ENCODE measurements around the gene USP32.

Gene USP32

DNA sequence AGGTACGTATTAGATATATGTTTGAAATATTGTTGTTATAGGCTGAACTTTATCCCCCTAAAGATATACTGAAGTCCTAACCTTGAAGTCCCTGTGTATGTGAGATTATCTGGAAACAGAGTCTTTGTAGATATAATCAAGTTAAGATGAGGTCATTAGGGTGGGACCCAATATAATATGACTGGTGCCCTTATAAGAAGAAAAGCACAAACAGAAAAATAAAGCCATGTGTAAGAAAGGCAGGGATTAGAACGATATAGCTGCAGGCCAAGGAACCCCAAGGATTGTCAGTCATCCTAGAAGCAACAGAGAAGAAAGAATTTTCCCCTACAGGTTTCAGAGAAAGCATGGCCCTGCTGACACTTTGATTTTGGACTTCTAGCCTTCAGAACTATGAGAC lies 95.8 kb downstream of the USP32 start:
- Histone ChIP-seq H3K36me3 (ENCODE audit: insufficient read depth, low read length) (peaks cover 16% of the 10 kb centered on the region; the same call in 1 of the 2 replicates), H3F3A (ENCODE audit: insufficient read depth, low read length) (no peaks in the 10 kb centered on the region), H3K27ac (ENCODE audit: low read depth, low read length, poor library complexity, severe bottlenecking) (no peak overlapping the region), H3K9me3 (ENCODE audit: low read length) (no peaks in the 10 kb centered on the region), H3K9me2 (ENCODE audit: low read depth, low read length) (no peaks in the 10 kb centered on the region), H3K9ac (ENCODE audit: low read length) (no peak overlapping the region), H4K20me1 (ENCODE audit: insufficient read depth, low read length) (no peaks in the 10 kb centered on the region), H3K79me2 (ENCODE audit: insufficient read depth, low read length) (no peaks in the 10 kb centered on the region), H3K4me2 (ENCODE audit: low read length) (no peak overlapping the region), H2AFZ (ENCODE audit: low read length) (no peak overlapping the region), H3K4me3 (ENCODE audit: low read depth, low read length, poor library complexity, severe bottlenecking) (no peak overlapping the region), H3K27me3 (ENCODE audit: insufficient read depth, low read length) (no peaks in the 10 kb centered on the region), H3K4me1 (ENCODE audit: insufficient read depth, low read length, severe bottlenecking) (no peaks in the 10 kb centered on the region)
- TF ChIP-seq EZH2 (IDR thresholded peaks at IDR 0.05; ENCODE audit: borderline replicate concordance, low read length), result no peak
- TF ChIP-seq, protein P1, sequence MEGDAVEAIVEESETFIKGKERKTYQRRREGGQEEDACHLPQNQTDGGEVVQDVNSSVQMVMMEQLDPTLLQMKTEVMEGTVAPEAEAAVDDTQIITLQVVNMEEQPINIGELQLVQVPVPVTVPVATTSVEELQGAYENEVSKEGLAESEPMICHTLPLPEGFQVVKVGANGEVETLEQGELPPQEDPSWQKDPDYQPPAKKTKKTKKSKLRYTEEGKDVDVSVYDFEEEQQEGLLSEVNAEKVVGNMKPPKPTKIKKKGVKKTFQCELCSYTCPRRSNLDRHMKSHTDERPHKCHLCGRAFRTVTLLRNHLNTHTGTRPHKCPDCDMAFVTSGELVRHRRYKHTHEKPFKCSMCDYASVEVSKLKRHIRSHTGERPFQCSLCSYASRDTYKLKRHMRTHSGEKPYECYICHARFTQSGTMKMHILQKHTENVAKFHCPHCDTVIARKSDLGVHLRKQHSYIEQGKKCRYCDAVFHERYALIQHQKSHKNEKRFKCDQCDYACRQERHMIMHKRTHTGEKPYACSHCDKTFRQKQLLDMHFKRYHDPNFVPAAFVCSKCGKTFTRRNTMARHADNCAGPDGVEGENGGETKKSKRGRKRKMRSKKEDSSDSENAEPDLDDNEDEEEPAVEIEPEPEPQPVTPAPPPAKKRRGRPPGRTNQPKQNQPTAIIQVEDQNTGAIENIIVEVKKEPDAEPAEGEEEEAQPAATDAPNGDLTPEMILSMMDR (IDR thresholded peaks at IDR 0.05; ENCODE audit: low read length), result no peak

DNA sequence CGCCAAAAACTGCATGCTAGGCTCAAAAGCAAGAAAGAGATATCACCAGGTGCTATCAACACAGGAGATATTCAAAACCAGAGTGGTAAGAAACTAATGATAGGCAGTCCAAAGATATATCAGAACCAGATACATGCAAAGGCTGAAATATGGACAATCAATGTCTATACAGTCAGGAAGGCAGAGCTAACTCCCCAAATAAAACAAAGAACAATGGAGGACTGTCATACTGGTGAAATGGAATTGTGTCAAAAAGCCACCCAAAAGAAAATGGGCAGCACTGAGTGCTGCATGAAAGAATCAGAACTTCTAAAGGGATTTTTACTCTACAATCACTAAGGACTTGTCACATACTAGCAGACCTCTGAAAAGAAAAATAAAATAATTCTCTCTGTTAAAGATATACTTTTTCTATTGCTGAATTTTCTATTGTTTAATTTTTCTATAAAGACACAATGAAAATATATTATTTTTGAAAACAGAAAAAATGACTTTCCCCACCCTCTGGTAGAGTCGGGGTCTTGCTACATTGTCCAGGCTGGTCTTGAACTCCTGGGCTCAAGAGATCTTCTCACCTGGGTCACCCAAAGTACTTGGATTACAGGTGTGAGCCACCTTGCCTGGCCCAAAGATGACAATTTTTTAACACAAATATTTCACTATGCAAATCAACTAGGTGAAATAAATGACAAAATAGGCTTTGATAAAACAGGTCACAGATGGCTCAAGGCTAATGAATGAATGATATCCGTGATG lies 98.2 kb downstream of the USP32 start:
- no peaks in the 10 kb centered on the region for H4K20me1 ChIP-seq (ENCODE audit: insufficient read depth, low read length)
- no peaks in the 10 kb centered on the region for H3K27me3 ChIP-seq (ENCODE audit: insufficient read depth, low read length)
- no peaks in the 10 kb centered on the region for H3K9me2 ChIP-seq (ENCODE audit: low read depth, low read length)
- H3K4me1 ChIP-seq (ENCODE audit: insufficient read depth, low read length, severe bottlenecking), result no peaks in the 10 kb centered on the region
- peaks cover 11% of the 10 kb centered on the region; the same call in 1 of the 2 replicates for H3K36me3 ChIP-seq (ENCODE audit: insufficient read depth, low read length)
- H3K27ac ChIP-seq (ENCODE audit: low read depth, low read length, poor library complexity, severe bottlenecking), result no peak overlapping the region
- no peak overlapping the region for H2AFZ ChIP-seq (ENCODE audit: low read length)
- TF ChIP-seq, protein P1 (IDR thresholded peaks at IDR 0.05; ENCODE audit: low read length), result no peak
- TF ChIP-seq EZH2 (IDR thresholded peaks at IDR 0.05; ENCODE audit: borderline replicate concordance, low read length), result no peak
- H3F3A ChIP-seq (ENCODE audit: insufficient read depth, low read length), result no peaks in the 10 kb centered on the region
- H3K9ac ChIP-seq (ENCODE audit: low read length), result no peak overlapping the region
- no peaks in the 10 kb centered on the region for H3K79me2 ChIP-seq (ENCODE audit: insufficient read depth, low read length)
- H3K9me3 ChIP-seq (ENCODE audit: low read length), result no peaks in the 10 kb centered on the region
- H3K4me3 ChIP-seq (ENCODE audit: low read depth, low read length, poor library complexity, severe bottlenecking), result no peak overlapping the region
- H3K4me2 ChIP-seq (ENCODE audit: low read length), result no peak overlapping the region

DNA sequence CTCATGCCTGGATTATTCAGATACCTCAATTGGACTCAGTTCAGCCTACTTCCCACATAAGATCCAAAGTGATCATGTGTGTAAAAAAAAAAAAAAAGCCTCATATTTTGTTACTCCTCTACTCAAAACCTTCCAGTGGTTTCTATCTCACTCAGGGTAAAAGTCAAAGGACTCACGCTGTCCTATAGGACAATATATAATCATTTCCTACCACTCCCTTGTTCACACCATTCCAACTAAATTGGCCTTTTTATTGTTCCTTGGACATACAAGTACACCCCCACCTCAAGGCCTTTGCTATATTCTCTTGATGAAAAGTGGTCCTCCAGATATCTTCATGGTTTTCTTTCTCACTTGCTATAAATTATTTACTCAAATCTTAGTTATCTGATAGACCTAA lies 99.2 kb downstream of the USP32 start:
- Histone ChIP-seq H3K9me2 (ENCODE audit: low read depth, low read length) (no peaks in the 10 kb centered on the region), H3K79me2 (ENCODE audit: insufficient read depth, low read length) (no peaks in the 10 kb centered on the region), H3K9me3 (ENCODE audit: low read length) (no peaks in the 10 kb centered on the region), H3K4me1 (ENCODE audit: insufficient read depth, low read length, severe bottlenecking) (no peaks in the 10 kb centered on the region), H3K4me3 (ENCODE audit: low read depth, low read length, poor library complexity, severe bottlenecking) (no peak overlapping the region), H3K27me3 (ENCODE audit: insufficient read depth, low read length) (no peaks in the 10 kb centered on the region), H3K4me2 (ENCODE audit: low read length) (no peak overlapping the region), H3K36me3 (ENCODE audit: insufficient read depth, low read length) (peaks cover 11% of the 10 kb centered on the region; the same call in 1 of the 2 replicates), H2AFZ (ENCODE audit: low read length) (no peak overlapping the region), H3K9ac (ENCODE audit: low read length) (no peak overlapping the region), H4K20me1 (ENCODE audit: insufficient read depth, low read length) (no peaks in the 10 kb centered on the region), H3K27ac (ENCODE audit: low read depth, low read length, poor library complexity, severe bottlenecking) (no peak overlapping the region), H3F3A (ENCODE audit: insufficient read depth, low read length) (no peaks in the 10 kb centered on the region)
- no peak for TF ChIP-seq EZH2 (IDR thresholded peaks at IDR 0.05; ENCODE audit: borderline replicate concordance, low read length)
- TF ChIP-seq, protein P1 (IDR thresholded peaks at IDR 0.05; ENCODE audit: low read length), result no peak

Measured in OCI-LY1 (cell line).